GM18868 (cell line): ENCODE results near the gene SH3TC2.

Source experiments
- ATAC-seq: cut with Tn5 transposase; IDR thresholded peaks from one replicate; pipeline ENCODE4 v1.9.1; 2021; ENCODE audit warnings: mild to moderate bottlenecking, moderate library complexity; ENCODE audit not compliant: unreplicated experiment

Gene SH3TC2

GRCh38 chr5:149002761-149003689 lies 59.8 kb downstream of the SH3TC2 start:
- ATAC-seq, result no peak

GRCh38 chr5:149002053-149002452 lies 60.8 kb downstream of the SH3TC2 start:
- ATAC-seq, result no peak

GRCh38 chr5:149001162-149001561 lies 61.7 kb downstream of the SH3TC2 start:
- ATAC-seq, result no peak

- ATAC-seq, result no peak
These were observed 63.1 kb downstream of the SH3TC2 start for GRCh38 chr5:148999741-149000140.

- ATAC-seq, result no peak
These were observed 64.6 kb downstream of the SH3TC2 start for GRCh38 chr5:148998174-148998797.

- no peak for ATAC-seq
These were observed 66.6 kb downstream of the SH3TC2 start for GRCh38 chr5:148996270-148996669.

- ATAC-seq, result no peak
These were observed 67.1 kb downstream of the SH3TC2 start for GRCh38 chr5:148995791-148996190.

- no peak for ATAC-seq
These were observed 69.5 kb downstream of the SH3TC2 start for GRCh38 chr5:148993283-148993936.

GRCh38 chr5:148992265-148992664 lies 70.6 kb downstream of the SH3TC2 start:
- no peak for ATAC-seq

- no peak for ATAC-seq
These were observed 71.3 kb downstream of the SH3TC2 start for GRCh38 chr5:148991566-148991965.

- no peak for ATAC-seq
These were observed 72.0 kb downstream of the SH3TC2 start for GRCh38 chr5:148990817-148991216.

GRCh38 chr5:148989567-148989966 lies 73.3 kb downstream of the SH3TC2 start:
- ATAC-seq, result no peak

- ATAC-seq, result no peak
These were observed 74.5 kb downstream of the SH3TC2 start for GRCh38 chr5:148988328-148988727.

- no peak for ATAC-seq
These were observed 76.2 kb downstream of the SH3TC2 start for GRCh38 chr5:148986636-148987035.

GRCh38 chr5:148984345-148984744 lies 78.5 kb downstream of the SH3TC2 start:
- ATAC-seq, result no peak

- no peak for ATAC-seq
These were observed 81.5 kb downstream of the SH3TC2 start for GRCh38 chr5:148981353-148981752.

- ATAC-seq, result no peak
These were observed 82.1 kb downstream of the SH3TC2 start for GRCh38 chr5:148980731-148981130.

- ATAC-seq, result no peak
These were observed 83.7 kb downstream of the SH3TC2 start for GRCh38 chr5:148979083-148979723.

- ATAC-seq, result no peak
These were observed 84.3 kb downstream of the SH3TC2 start for GRCh38 chr5:148978370-148979082.

- no peak for ATAC-seq
These were observed 86.1 kb downstream of the SH3TC2 start for GRCh38 chr5:148976569-148977381.
